PC-3 (cell line): Measurements from ENCODE around the gene SPOP.

Source experiments
- EZH2phosphoT487 ChIP-seq: fragments of 300-600 bp; sonication (generic); IDR thresholded peaks from 2 replicates; pipeline ENCODE4 v1.6.1; 2018; ENCODE audit warnings: mild to moderate bottlenecking, antibody characterized with exemption, low read length, borderline replicate concordance
- TF ChIP-seq, protein P1 (sequence below): fragments of 300-600 bp; sonication (generic); conservative IDR thresholded peaks from 2 replicates; pipeline ENCODE4 v1.5.1; 2017; ENCODE audit warnings: antibody characterized with exemption, low read depth, mild to moderate bottlenecking, low read length

DNA sequence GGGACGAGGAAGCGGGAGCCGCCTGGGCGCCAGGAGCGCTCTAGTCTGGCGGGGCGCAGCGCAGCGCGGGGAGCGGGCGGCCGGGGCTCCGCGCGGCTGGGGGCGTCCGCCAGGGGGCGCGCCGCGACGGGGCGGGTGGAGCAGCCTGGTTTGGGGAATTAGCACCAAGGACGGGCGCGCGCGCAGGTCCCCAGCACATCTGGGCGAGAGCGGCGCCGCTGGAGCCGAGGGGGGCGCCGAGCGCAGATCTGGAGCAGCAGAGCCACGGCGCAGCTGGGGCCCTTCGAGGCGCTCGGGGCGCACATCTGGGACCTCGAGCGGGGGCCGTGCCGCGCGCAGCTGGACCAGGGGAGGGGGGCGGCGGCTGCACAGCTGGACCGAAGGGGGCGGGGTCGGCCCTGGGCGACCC lies 102.2 kb downstream of the SPOP start, which contains the start of gene NXPH3:
- TF ChIP-seq, protein P1, sequence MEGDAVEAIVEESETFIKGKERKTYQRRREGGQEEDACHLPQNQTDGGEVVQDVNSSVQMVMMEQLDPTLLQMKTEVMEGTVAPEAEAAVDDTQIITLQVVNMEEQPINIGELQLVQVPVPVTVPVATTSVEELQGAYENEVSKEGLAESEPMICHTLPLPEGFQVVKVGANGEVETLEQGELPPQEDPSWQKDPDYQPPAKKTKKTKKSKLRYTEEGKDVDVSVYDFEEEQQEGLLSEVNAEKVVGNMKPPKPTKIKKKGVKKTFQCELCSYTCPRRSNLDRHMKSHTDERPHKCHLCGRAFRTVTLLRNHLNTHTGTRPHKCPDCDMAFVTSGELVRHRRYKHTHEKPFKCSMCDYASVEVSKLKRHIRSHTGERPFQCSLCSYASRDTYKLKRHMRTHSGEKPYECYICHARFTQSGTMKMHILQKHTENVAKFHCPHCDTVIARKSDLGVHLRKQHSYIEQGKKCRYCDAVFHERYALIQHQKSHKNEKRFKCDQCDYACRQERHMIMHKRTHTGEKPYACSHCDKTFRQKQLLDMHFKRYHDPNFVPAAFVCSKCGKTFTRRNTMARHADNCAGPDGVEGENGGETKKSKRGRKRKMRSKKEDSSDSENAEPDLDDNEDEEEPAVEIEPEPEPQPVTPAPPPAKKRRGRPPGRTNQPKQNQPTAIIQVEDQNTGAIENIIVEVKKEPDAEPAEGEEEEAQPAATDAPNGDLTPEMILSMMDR = peak; percentile 42; the same call in 1 of the 2 replicates
- TF ChIP-seq EZH2phosphoT487 = no peak
